Measurements from ENCODE around the gene MED29. TPM values are rescaled to one million over a fixed set of nuclear protein-coding genes. Genes with fewer than 3 reads are reported as not detected.

The MED29 gene
- total and polyA plus RNA-seq, 4 donors: 17.8 to 77.7 (median 57.2) TPM

- no peak overlapping the region for H3K27ac ChIP-seq (ENCODE audit: low read depth, low read length)
- WGBS (ENCODE audit: insufficient coverage): 93% methylated on average over 3 of the region's 9 CpGs
- DNase-seq (ENCODE audit: low read depth in 4 of 6, low spot score in 6 of 6): no peak
- H3K4me1 ChIP-seq (ENCODE audit: control insufficient read depth, insufficient read depth, low read length): peaks cover 22% of the 10 kb centered on the region
- H3K4me3 ChIP-seq (ENCODE audit: low read depth, low read length): no peak overlapping the region
- H3K36me3 ChIP-seq (ENCODE audit: control insufficient read depth, insufficient read depth, low read length): peaks cover 12% of the 10 kb centered on the region
- no peaks in the 10 kb centered on the region for H3K27me3 ChIP-seq (ENCODE audit: control insufficient read depth, insufficient read depth, low read length)
- no peaks in the 10 kb centered on the region for H3K9me3 ChIP-seq (ENCODE audit: control insufficient read depth, insufficient read depth, low read length)
Measured at GRCh38 chr19:39438270-39438934, 47.2 kb downstream of the MED29 start.

GRCh38 chr19:39444598-39445195 lies 53.5 kb downstream of the MED29 start:
- H3K4me1 ChIP-seq (ENCODE audit: control insufficient read depth, insufficient read depth, low read length): peaks cover 23% of the 10 kb centered on the region
- DNase-seq (ENCODE audit: low read depth in 4 of 6, low spot score in 6 of 6): no peak
- H3K27me3 ChIP-seq (ENCODE audit: control insufficient read depth, insufficient read depth, low read length): no peaks in the 10 kb centered on the region
- peak overlapping the region; percentile 90 for H3K27ac ChIP-seq (ENCODE audit: low read depth, low read length)
- WGBS (ENCODE audit: insufficient coverage): 10% methylated on average over 6 of the region's 17 CpGs
- peaks cover 26% of the 10 kb centered on the region for H3K36me3 ChIP-seq (ENCODE audit: control insufficient read depth, insufficient read depth, low read length)
- peak overlapping the region; percentile 89 for H3K4me3 ChIP-seq (ENCODE audit: low read depth, low read length)
- no peaks in the 10 kb centered on the region for H3K9me3 ChIP-seq (ENCODE audit: control insufficient read depth, insufficient read depth, low read length)

- Histone ChIP-seq H3K4me1 (ENCODE audit: control insufficient read depth, insufficient read depth, low read length) (peaks cover 20% of the 10 kb centered on the region), H3K36me3 (ENCODE audit: control insufficient read depth, insufficient read depth, low read length) (peaks cover 31% of the 10 kb centered on the region), H3K27ac (ENCODE audit: low read depth, low read length) (peak within 1 kb of the TSS; percentile 90), H3K4me3 (ENCODE audit: low read depth, low read length) (peak within 1 kb of the TSS; percentile 89), H3K9me3 (ENCODE audit: control insufficient read depth, insufficient read depth, low read length) (no peaks in the 10 kb centered on the region), H3K27me3 (ENCODE audit: control insufficient read depth, insufficient read depth, low read length) (no peaks in the 10 kb centered on the region)
- peak; percentile 90 to 99 (median 94) for DNase-seq (ENCODE audit: low read depth in 4 of 6, low spot score in 6 of 6)
- under 1% methylated on average over 65 of the region's 68 CpGs for WGBS (ENCODE audit: insufficient coverage)
Measured at GRCh38 chr19:39445196-39446111, 54.3 kb downstream of the MED29 start, which contains the start of gene SUPT5H. Gene SUPT5H (plus strand): TSS chr19:39445582. CDS start chr19:39445891, 309 bp downstream.

GRCh38 chr19:39446365-39447084 lies 55.3 kb downstream of the MED29 start:
- no peak for DNase-seq (ENCODE audit: low read depth in 4 of 6, low spot score in 6 of 6)
- WGBS (ENCODE audit: insufficient coverage): 92% methylated on average over 9 of the region's 16 CpGs
- Histone ChIP-seq H3K36me3 (ENCODE audit: control insufficient read depth, insufficient read depth, low read length) (peaks cover 31% of the 10 kb centered on the region), H3K4me1 (ENCODE audit: control insufficient read depth, insufficient read depth, low read length) (peaks cover 19% of the 10 kb centered on the region), H3K9me3 (ENCODE audit: control insufficient read depth, insufficient read depth, low read length) (no peaks in the 10 kb centered on the region), H3K27ac (ENCODE audit: low read depth, low read length) (no peak overlapping the region), H3K27me3 (ENCODE audit: control insufficient read depth, insufficient read depth, low read length) (no peaks in the 10 kb centered on the region), H3K4me3 (ENCODE audit: low read depth, low read length) (peak overlapping the region; percentile 89)

- peaks cover 19% of the 10 kb centered on the region for H3K4me1 ChIP-seq (ENCODE audit: control insufficient read depth, insufficient read depth, low read length)
- no peak for DNase-seq (ENCODE audit: low read depth in 4 of 6, low spot score in 6 of 6)
- H3K27ac ChIP-seq (ENCODE audit: low read depth, low read length): no peak overlapping the region
- H3K36me3 ChIP-seq (ENCODE audit: control insufficient read depth, insufficient read depth, low read length): peaks cover 44% of the 10 kb centered on the region
- H3K4me3 ChIP-seq (ENCODE audit: low read depth, low read length): no peak overlapping the region
- 94% methylated on average over 3 of the region's 3 CpGs for WGBS (ENCODE audit: insufficient coverage)
- no peaks in the 10 kb centered on the region for H3K9me3 ChIP-seq (ENCODE audit: control insufficient read depth, insufficient read depth, low read length)
- H3K27me3 ChIP-seq (ENCODE audit: control insufficient read depth, insufficient read depth, low read length): no peaks in the 10 kb centered on the region
Measured at GRCh38 chr19:39448271-39448670, 57.1 kb downstream of the MED29 start.

- WGBS (ENCODE audit: insufficient coverage): 90% methylated on average over 3 of the region's 8 CpGs
- no peak for DNase-seq (ENCODE audit: low read depth in 4 of 6, low spot score in 6 of 6)
- Histone ChIP-seq H3K4me1 (ENCODE audit: control insufficient read depth, insufficient read depth, low read length) (peaks cover 16% of the 10 kb centered on the region), H3K4me3 (ENCODE audit: low read depth, low read length) (no peak overlapping the region), H3K27me3 (ENCODE audit: control insufficient read depth, insufficient read depth, low read length) (no peaks in the 10 kb centered on the region), H3K36me3 (ENCODE audit: control insufficient read depth, insufficient read depth, low read length) (peaks cover 51% of the 10 kb centered on the region), H3K9me3 (ENCODE audit: control insufficient read depth, insufficient read depth, low read length) (no peaks in the 10 kb centered on the region), H3K27ac (ENCODE audit: low read depth, low read length) (no peak overlapping the region)
Measured at GRCh38 chr19:39449116-39449797, 58.1 kb downstream of the MED29 start.

Small RNA genes lying within 50 kb of the gene (small RNA-seq; reads per million reads assigned to genes)
- gene AC011445.2 (ENCODE audit: low replicate concordance) (0.06 reads per million), gene MIR4530 (ENCODE audit: low replicate concordance) (not detected), gene RN7SL566P (ENCODE audit: low replicate concordance) (not detected)

Other genes with a start within 250 kb of the MED29 start
- under 1 TPM; 0.10 to 0.11 TPM for gene NCCRP1, start 194.4 kb upstream of the MED29 start, total RNA-seq
- gene NCCRP1, start 194.4 kb upstream of the MED29 start, polyA plus RNA-seq (ENCODE audit: insufficient read length in 2 of 2): under 1 TPM; 0.21 to 0.29 TPM
- not detected for gene SYCN, start 187.1 kb upstream of the MED29 start, total RNA-seq
- gene SYCN, start 187.1 kb upstream of the MED29 start, polyA plus RNA-seq (ENCODE audit: insufficient read length in 2 of 2): not detected
- gene IFNL3, start 146.4 kb upstream of the MED29 start, total RNA-seq: not detected
- gene IFNL3, start 146.4 kb upstream of the MED29 start, polyA plus RNA-seq (ENCODE audit: insufficient read length in 2 of 2): not detected
- not detected for gene IFNL4, start 142.5 kb upstream of the MED29 start, total RNA-seq
- under 1 TPM; 0.71 to 0.80 TPM for gene IFNL4, start 142.5 kb upstream of the MED29 start, polyA plus RNA-seq (ENCODE audit: insufficient read length in 2 of 2)
- not detected for gene IFNL2, start 123.0 kb upstream of the MED29 start, total RNA-seq
- gene IFNL2, start 123.0 kb upstream of the MED29 start, polyA plus RNA-seq (ENCODE audit: insufficient read length in 2 of 2): not detected
- gene IFNL1, start 95.0 kb upstream of the MED29 start, total RNA-seq: not detected
- gene IFNL1, start 95.0 kb upstream of the MED29 start, polyA plus RNA-seq (ENCODE audit: insufficient read length in 2 of 2): not detected
- 1 to 10 TPM; 2.2 to 5.3 TPM for gene LRFN1, start 70.5 kb upstream of the MED29 start, total RNA-seq
- 10 to 100 TPM; 26.0 to 26.5 TPM for gene LRFN1, start 70.5 kb upstream of the MED29 start, polyA plus RNA-seq (ENCODE audit: insufficient read length in 2 of 2)
- gene GMFG, start 55.3 kb upstream of the MED29 start, total RNA-seq: 10 to 100 TPM; 16.8 to 21.0 TPM
- 10 to 100 TPM; 12.5 to 13.2 TPM for gene GMFG, start 55.3 kb upstream of the MED29 start, polyA plus RNA-seq (ENCODE audit: insufficient read length in 2 of 2)
- gene SAMD4B, start 49.0 kb upstream of the MED29 start, total RNA-seq: 10 to 100 TPM; 25.8 to 66.2 TPM
- gene SAMD4B, start 49.0 kb upstream of the MED29 start, polyA plus RNA-seq (ENCODE audit: insufficient read length in 2 of 2): 100 to 1,000 TPM; 129 to 145 TPM
- gene PAF1, start 272 bp upstream of the MED29 start, total RNA-seq: 10 to 100 TPM; 21.2 to 47.9 TPM
- 10 to 100 TPM; 76.2 to 76.8 TPM for gene PAF1, start 272 bp upstream of the MED29 start, polyA plus RNA-seq (ENCODE audit: insufficient read length in 2 of 2)
- 10 to 100 TPM in 1 of 2 donors, 1 to 10 TPM in 1; 9.8 to 23.7 TPM for gene ZFP36, start 15.5 kb downstream of the MED29 start, total RNA-seq
- 10 to 100 TPM; 20.7 to 52.8 TPM for gene ZFP36, start 15.5 kb downstream of the MED29 start, polyA plus RNA-seq (ENCODE audit: insufficient read length in 2 of 2)
- 10 to 100 TPM; 14.2 to 36.9 TPM for gene PLEKHG2, start 21.3 kb downstream of the MED29 start, total RNA-seq
- 10 to 100 TPM; 37.5 to 58.2 TPM for gene PLEKHG2, start 21.3 kb downstream of the MED29 start, polyA plus RNA-seq (ENCODE audit: insufficient read length in 2 of 2)
- gene RPS16, start 44.6 kb downstream of the MED29 start, total RNA-seq: 100 to 1,000 TPM in 1 of 2 donors, 10 to 100 TPM in 1; 32.0 to 159 TPM
- 100 to 1,000 TPM; 826 to 921 TPM for gene RPS16, start 44.6 kb downstream of the MED29 start, polyA plus RNA-seq (ENCODE audit: insufficient read length in 2 of 2)
- 10 to 100 TPM; 35.9 to 80.9 TPM for gene SUPT5H, start 54.2 kb downstream of the MED29 start, total RNA-seq
- 100 to 1,000 TPM; 143 to 158 TPM for gene SUPT5H, start 54.2 kb downstream of the MED29 start, polyA plus RNA-seq (ENCODE audit: insufficient read length in 2 of 2)
- 10 to 100 TPM; 48.4 to 59.5 TPM for gene TIMM50, start 89.5 kb downstream of the MED29 start, total RNA-seq
- gene TIMM50, start 89.5 kb downstream of the MED29 start, polyA plus RNA-seq (ENCODE audit: insufficient read length in 2 of 2): 100 to 1,000 TPM in 1 of 2 donors, 10 to 100 TPM in 1; 95.5 to 118 TPM
- 10 to 100 TPM in 1 of 2 donors, 1 to 10 TPM in 1; 8.3 to 16.8 TPM for gene DLL3, start 107.6 kb downstream of the MED29 start, total RNA-seq
- gene DLL3, start 107.6 kb downstream of the MED29 start, polyA plus RNA-seq (ENCODE audit: insufficient read length in 2 of 2): 10 to 100 TPM; 46.3 to 56.0 TPM
- 1 to 10 TPM in 1 of 2 donors, not detected in 1; 1.7 TPM for gene SELENOV, start 123.8 kb downstream of the MED29 start, total RNA-seq
- under 1 TPM; 0.54 to 0.77 TPM for gene SELENOV, start 123.8 kb downstream of the MED29 start, polyA plus RNA-seq (ENCODE audit: insufficient read length in 2 of 2)
- 10 to 100 TPM; 10.5 to 15.6 TPM for gene EID2B, start 141.5 kb downstream of the MED29 start, total RNA-seq
- gene EID2B, start 141.5 kb downstream of the MED29 start, polyA plus RNA-seq (ENCODE audit: insufficient read length in 2 of 2): 10 to 100 TPM; 17.6 to 20.2 TPM
- gene EID2, start 148.8 kb downstream of the MED29 start, total RNA-seq: 10 to 100 TPM; 15.8 to 17.1 TPM
- gene EID2, start 148.8 kb downstream of the MED29 start, polyA plus RNA-seq (ENCODE audit: insufficient read length in 2 of 2): 10 to 100 TPM; 38.8 to 42.0 TPM
- under 1 TPM in 1 of 2 donors, not detected in 1; 0.28 TPM for gene LGALS13, start 211.1 kb downstream of the MED29 start, total RNA-seq
- under 1 TPM in 1 of 2 donors, not detected in 1; 0.65 TPM for gene LGALS13, start 211.1 kb downstream of the MED29 start, polyA plus RNA-seq (ENCODE audit: insufficient read length in 2 of 2)